Measurements from ENCODE around the gene SGTA. TPM values are rescaled to one million over a fixed set of nuclear protein-coding genes. Genes with fewer than 3 reads are reported as not detected.
A peak's percentile ranks its signal among the peaks of the same experiment; 100 is the strongest.

Gene SGTA
- total and polyA plus RNA-seq, 2 experiments from 2014 or later: 71.6 to 102 TPM

DNA sequence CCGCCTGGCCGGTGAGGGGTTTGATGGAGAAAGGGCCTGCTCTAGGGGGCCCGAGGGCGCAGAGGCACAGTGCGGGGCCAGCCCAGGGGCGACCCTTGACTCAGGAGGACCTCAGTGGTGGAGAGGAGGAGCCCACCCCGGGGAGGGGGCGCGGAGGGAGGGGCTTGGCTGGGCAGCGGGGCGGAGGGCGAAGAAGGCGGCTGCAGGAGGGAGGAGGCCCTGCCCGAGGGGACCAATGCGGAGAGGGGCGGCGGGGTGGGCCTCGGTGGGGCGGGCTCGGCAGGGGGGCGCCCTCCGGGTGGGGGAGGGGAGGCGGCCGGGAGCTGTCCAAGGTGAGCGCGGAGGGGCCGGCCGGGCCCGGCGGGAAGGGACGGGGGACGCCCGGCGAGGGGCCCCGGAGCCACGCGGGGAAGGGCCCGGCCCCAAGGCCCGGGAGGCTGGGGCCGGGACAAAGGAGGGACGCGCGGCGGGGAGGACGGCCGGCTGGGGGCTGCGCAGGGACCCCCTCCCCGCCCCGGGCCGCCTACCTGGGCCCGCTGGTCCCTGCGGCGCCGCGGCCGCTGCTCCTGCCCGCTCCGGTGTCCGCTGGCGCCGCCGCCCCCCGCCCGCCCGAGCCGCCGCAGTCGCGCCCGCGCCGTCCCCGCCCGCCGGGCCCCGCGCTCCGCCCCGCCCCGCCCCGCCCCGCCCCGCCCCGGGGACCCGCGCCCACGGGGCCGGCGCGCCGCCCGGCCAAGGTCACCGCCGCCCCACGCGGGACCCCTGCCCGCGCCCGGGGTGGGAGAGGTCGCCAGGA is 62.1 kb downstream of the SGTA start, which contains the start of gene DIRAS1:
Gene DIRAS1, minus strand, starts transcription at position 596 of the 793 bp plus-strand sequence. CDS start 3,566 bp downstream, outside the sequence.
- Mint-ChIP-seq H3K36me3 (ENCODE audit: low read depth) (peaks cover 11% of the 10 kb centered on the region), H3K27ac (no peak within 1 kb of the TSS), H3K4me1 (peaks cover 14% of the 10 kb centered on the region), H3K4me3 (peak within 1 kb of the TSS; percentile 81), H3K9me3 (peaks cover under 1% of the 10 kb centered on the region), H3K27me3 (ENCODE audit: insufficient read depth, low read depth, poor library complexity) (peaks cover 16% of the 10 kb centered on the region)
- no peaks in the 10 kb centered on the region for H4K20me1 ChIP-seq (replicated peaks; ENCODE audit: insufficient read depth)
- 0 out of 2 replicates have a peak, but pooled peaks cover 5% of the 10 kb centered on the region for H3F3A ChIP-seq (replicated peaks; ENCODE audit: low read depth)
- ATAC-seq (peak; percentile 60), DNase-seq (ENCODE audit: low spot score) (peak; percentile 60)
- H2AFZ ChIP-seq: peak within 1 kb of the TSS; percentile 83
- no peak within 1 kb of the TSS for H3K27ac ChIP-seq (ENCODE audit: low read depth)
- H3K36me3 ChIP-seq (ENCODE audit: insufficient read depth): no peaks in the 10 kb centered on the region
- H3K27me3 ChIP-seq (ENCODE audit: insufficient read depth): 0 out of 2 replicates have a peak, but pooled peaks cover 6% of the 10 kb centered on the region
- TF ChIP-seq, protein P1, sequence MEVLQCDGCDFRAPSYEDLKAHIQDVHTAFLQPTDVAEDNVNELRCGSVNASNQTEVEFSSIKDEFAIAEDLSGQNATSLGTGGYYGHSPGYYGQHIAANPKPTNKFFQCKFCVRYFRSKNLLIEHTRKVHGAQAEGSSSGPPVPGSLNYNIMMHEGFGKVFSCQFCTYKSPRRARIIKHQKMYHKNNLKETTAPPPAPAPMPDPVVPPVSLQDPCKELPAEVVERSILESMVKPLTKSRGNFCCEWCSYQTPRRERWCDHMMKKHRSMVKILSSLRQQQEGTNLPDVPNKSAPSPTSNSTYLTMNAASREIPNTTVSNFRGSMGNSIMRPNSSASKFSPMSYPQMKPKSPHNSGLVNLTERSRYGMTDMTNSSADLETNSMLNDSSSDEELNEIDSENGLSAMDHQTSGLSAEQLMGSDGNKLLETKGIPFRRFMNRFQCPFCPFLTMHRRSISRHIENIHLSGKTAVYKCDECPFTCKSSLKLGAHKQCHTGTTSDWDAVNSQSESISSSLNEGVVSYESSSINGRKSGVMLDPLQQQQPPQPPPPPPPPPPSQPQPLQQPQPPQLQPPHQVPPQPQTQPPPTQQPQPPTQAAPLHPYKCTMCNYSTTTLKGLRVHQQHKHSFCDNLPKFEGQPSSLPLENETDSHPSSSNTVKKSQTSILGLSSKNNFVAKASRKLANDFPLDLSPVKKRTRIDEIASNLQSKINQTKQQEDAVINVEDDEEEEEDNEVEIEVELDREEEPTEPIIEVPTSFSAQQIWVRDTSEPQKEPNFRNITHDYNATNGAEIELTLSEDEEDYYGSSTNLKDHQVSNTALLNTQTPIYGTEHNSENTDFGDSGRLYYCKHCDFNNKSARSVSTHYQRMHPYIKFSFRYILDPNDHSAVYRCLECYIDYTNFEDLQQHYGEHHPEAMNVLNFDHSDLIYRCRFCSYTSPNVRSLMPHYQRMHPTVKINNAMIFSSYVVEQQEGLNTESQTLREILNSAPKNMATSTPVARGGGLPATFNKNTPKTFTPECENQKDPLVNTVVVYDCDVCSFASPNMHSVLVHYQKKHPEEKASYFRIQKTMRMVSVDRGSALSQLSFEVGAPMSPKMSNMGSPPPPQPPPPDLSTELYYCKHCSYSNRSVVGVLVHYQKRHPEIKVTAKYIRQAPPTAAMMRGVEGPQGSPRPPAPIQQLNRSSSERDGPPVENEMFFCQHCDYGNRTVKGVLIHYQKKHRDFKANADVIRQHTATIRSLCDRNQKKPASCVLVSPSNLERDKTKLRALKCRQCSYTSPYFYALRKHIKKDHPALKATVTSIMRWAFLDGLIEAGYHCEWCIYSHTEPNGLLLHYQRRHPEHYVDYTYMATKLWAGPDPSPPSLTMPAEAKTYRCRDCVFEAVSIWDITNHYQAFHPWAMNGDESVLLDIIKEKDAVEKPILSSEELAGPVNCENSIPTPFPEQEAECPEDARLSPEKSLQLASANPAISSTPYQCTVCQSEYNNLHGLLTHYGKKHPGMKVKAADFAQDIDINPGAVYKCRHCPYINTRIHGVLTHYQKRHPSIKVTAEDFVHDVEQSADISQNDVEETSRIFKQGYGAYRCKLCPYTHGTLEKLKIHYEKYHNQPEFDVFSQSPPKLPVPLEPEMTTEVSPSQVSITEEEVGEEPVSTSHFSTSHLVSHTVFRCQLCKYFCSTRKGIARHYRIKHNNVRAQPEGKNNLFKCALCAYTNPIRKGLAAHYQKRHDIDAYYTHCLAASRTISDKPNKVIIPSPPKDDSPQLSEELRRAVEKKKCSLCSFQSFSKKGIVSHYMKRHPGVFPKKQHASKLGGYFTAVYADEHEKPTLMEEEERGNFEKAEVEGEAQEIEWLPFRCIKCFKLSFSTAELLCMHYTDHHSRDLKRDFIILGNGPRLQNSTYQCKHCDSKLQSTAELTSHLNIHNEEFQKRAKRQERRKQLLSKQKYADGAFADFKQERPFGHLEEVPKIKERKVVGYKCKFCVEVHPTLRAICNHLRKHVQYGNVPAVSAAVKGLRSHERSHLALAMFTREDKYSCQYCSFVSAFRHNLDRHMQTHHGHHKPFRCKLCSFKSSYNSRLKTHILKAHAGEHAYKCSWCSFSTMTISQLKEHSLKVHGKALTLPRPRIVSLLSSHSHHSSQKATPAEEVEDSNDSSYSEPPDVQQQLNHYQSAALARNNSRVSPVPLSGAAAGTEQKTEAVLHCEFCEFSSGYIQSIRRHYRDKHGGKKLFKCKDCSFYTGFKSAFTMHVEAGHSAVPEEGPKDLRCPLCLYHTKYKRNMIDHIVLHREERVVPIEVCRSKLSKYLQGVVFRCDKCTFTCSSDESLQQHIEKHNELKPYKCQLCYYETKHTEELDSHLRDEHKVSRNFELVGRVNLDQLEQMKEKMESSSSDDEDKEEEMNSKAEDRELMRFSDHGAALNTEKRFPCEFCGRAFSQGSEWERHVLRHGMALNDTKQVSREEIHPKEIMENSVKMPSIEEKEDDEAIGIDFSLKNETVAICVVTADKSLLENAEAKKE (CRISPR knock-in tag; IDR thresholded peaks at IDR 0.05): no peak
- TF ChIP-seq JUNB (IDR thresholded peaks at IDR 0.05; ENCODE audit: unreplicated experiment) (no peak), REST (IDR thresholded peaks at IDR 0.05; ENCODE audit: unreplicated experiment) (peak; percentile 64), ZNF331 (CRISPR knock-in tag; IDR thresholded peaks at IDR 0.05; ENCODE audit: low read depth) (no peak), EZH2 (IDR thresholded peaks at IDR 0.05; ENCODE audit: low read depth, unreplicated experiment) (no peak)
- TF ChIP-seq, protein P2, sequence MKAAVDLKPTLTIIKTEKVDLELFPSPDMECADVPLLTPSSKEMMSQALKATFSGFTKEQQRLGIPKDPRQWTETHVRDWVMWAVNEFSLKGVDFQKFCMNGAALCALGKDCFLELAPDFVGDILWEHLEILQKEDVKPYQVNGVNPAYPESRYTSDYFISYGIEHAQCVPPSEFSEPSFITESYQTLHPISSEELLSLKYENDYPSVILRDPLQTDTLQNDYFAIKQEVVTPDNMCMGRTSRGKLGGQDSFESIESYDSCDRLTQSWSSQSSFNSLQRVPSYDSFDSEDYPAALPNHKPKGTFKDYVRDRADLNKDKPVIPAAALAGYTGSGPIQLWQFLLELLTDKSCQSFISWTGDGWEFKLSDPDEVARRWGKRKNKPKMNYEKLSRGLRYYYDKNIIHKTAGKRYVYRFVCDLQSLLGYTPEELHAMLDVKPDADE (IDR thresholded peaks at IDR 0.05): no peak
- peaks cover 12% of the 10 kb centered on the region; the same call in 1 of the 2 replicates for H3K4me1 ChIP-seq (ENCODE audit: insufficient read depth)
- H3K4me2 ChIP-seq: peak within 1 kb of the TSS; percentile 94
- no peaks in the 10 kb centered on the region for H3K9me2 ChIP-seq (ENCODE audit: insufficient read depth)
- peak within 1 kb of the TSS; percentile 76 for H3K4me3 ChIP-seq
- H3K79me2 ChIP-seq (replicated peaks; ENCODE audit: insufficient read depth): no peaks in the 10 kb centered on the region
